ENCODE results near the gene JSRP1. TPM values are rescaled to one million over a fixed set of nuclear protein-coding genes. Genes with fewer than 3 reads are reported as not detected.

The JSRP1 gene
- total and polyA plus RNA-seq, 10 of the 15 experiments (the other 5 are each of a cell fraction or from before 2014, with no cell fraction given): 0.41 to 0.91 (median 0.49) TPM; not detected in 7

DNA sequence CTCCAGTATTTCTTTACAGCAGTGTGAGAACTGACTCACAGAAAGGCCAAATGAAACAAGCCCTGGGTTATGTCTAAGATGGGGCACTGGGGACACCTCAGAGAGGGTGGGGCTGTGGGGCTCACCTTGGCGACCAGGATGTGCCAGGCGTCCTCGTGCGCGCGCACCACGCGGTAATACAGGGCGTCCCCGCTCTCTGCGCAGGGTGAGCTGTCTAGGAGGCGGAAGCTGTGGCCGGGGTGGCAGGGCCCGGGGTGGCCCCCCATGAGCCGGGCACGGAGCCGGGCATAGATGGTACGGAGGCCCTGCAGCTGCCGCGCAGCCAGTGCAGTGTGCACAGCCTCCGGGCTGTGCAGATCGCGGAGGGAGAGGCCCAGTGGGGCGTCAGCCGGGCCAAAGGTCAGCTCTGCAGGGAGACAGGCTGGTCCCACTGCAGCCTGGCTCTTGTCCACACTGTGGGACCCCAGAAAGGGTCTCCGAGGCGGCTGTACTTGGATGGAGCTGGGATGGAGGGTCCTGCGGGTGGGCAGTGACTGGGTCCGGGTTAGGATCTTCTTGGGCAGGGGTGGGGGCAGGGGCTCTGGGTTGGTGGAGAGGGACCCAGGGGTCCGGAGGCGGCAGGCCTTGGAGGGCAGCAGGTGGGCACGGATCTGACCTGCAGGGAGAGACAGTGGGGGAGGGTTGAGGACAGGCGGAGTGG lies 22.4 kb upstream of the JSRP1 start (continued):
- TF ChIP-seq, protein P1, sequence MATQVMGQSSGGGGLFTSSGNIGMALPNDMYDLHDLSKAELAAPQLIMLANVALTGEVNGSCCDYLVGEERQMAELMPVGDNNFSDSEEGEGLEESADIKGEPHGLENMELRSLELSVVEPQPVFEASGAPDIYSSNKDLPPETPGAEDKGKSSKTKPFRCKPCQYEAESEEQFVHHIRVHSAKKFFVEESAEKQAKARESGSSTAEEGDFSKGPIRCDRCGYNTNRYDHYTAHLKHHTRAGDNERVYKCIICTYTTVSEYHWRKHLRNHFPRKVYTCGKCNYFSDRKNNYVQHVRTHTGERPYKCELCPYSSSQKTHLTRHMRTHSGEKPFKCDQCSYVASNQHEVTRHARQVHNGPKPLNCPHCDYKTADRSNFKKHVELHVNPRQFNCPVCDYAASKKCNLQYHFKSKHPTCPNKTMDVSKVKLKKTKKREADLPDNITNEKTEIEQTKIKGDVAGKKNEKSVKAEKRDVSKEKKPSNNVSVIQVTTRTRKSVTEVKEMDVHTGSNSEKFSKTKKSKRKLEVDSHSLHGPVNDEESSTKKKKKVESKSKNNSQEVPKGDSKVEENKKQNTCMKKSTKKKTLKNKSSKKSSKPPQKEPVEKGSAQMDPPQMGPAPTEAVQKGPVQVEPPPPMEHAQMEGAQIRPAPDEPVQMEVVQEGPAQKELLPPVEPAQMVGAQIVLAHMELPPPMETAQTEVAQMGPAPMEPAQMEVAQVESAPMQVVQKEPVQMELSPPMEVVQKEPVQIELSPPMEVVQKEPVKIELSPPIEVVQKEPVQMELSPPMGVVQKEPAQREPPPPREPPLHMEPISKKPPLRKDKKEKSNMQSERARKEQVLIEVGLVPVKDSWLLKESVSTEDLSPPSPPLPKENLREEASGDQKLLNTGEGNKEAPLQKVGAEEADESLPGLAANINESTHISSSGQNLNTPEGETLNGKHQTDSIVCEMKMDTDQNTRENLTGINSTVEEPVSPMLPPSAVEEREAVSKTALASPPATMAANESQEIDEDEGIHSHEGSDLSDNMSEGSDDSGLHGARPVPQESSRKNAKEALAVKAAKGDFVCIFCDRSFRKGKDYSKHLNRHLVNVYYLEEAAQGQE (IDR thresholded peaks at IDR 0.05; ENCODE audit: low read depth, low read length): no peak
- no peak for TF ChIP-seq TCF3 (IDR thresholded peaks at IDR 0.05; ENCODE audit: borderline replicate concordance, insufficient read depth, low read depth, low read length)
- no peak for TF ChIP-seq NRF1 (conservative IDR thresholded peaks at IDR 0.05; ENCODE audit: low read depth, low read length)
- no peak for TF ChIP-seq SIX5 (IDR thresholded peaks at IDR 0.05; ENCODE audit: low read depth, low read length, severe bottlenecking)
- TF ChIP-seq SUZ12 (IDR thresholded peaks at IDR 0.05; ENCODE audit: unreplicated experiment): no peak
- TF ChIP-seq, protein P2, sequence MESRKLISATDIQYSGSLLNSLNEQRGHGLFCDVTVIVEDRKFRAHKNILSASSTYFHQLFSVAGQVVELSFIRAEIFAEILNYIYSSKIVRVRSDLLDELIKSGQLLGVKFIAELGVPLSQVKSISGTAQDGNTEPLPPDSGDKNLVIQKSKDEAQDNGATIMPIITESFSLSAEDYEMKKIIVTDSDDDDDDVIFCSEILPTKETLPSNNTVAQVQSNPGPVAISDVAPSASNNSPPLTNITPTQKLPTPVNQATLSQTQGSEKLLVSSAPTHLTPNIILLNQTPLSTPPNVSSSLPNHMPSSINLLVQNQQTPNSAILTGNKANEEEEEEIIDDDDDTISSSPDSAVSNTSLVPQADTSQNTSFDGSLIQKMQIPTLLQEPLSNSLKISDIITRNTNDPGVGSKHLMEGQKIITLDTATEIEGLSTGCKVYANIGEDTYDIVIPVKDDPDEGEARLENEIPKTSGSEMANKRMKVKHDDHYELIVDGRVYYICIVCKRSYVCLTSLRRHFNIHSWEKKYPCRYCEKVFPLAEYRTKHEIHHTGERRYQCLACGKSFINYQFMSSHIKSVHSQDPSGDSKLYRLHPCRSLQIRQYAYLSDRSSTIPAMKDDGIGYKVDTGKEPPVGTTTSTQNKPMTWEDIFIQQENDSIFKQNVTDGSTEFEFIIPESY (IDR thresholded peaks at IDR 0.05): 0 out of 2 replicates have a peak, but pooled peaks have one; percentile 24
- TF ChIP-seq TCF12 (IDR thresholded peaks at IDR 0.05; ENCODE audit: low read depth, low read length): no peak
- no peak for TF ChIP-seq DPF2 (IDR thresholded peaks at IDR 0.05)
- TF ChIP-seq POLR2AphosphoS5 (IDR thresholded peaks at IDR 0.05; ENCODE audit: low read length): peak; percentile 58; the same call in 1 of the 2 replicates
- no peak for TF ChIP-seq JUNB (IDR thresholded peaks at IDR 0.05)
- TF ChIP-seq GATAD2B (conservative IDR thresholded peaks at IDR 0.05; ENCODE audit: low read depth): 0 out of 2 replicates have a peak, but pooled peaks have one; percentile 39
- peak; percentile 74 for TF ChIP-seq POLR2A (IDR thresholded peaks at IDR 0.05; ENCODE audit: low read depth, low read length)
- no peak for TF ChIP-seq BRCA1 (IDR thresholded peaks at IDR 0.05; ENCODE audit: low read depth, low read length)
- TF ChIP-seq YY1 (IDR thresholded peaks at IDR 0.05; ENCODE audit: low read depth, low read length): no peak

Measured in GM12878 (cell line).